Activated CD4-positive, alpha-beta T cell treated with anti-CD3 and anti-CD28 coated beads, Interleukin-10, Interleukin-2, amounts not matched to agents 100 ng/mL and 50 ng/mL, durations not matched to agents 16 hours and 8 hours (primary cell): Measurements from ENCODE around the gene SPOCD1.

Source experiments
- DNase-seq: peaks from one replicate; pipeline ENCODE4 v3.0.0-alpha.2; 2020

The SPOCD1 gene

DNA sequence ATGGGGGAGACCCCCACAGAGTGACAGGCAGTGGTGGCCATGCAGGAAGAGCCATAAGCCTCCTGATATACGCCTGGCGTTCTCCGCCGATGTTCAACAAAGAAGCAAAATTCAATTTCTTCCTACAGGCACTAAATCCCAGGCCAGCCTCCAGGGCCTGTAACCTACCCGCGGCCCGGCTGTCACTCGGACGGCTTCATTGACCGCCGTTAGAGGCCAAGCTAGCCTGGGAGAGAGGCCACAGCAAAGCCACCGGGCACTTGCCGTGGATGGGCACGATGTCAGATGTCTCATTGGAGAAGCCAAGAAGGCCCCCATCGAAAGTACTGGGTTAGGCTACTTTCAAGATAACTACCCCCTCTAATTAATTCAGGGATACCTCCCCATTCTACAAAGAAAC, 61.4 kb downstream of the SPOCD1 start:
- DNase-seq: no peak

DNA sequence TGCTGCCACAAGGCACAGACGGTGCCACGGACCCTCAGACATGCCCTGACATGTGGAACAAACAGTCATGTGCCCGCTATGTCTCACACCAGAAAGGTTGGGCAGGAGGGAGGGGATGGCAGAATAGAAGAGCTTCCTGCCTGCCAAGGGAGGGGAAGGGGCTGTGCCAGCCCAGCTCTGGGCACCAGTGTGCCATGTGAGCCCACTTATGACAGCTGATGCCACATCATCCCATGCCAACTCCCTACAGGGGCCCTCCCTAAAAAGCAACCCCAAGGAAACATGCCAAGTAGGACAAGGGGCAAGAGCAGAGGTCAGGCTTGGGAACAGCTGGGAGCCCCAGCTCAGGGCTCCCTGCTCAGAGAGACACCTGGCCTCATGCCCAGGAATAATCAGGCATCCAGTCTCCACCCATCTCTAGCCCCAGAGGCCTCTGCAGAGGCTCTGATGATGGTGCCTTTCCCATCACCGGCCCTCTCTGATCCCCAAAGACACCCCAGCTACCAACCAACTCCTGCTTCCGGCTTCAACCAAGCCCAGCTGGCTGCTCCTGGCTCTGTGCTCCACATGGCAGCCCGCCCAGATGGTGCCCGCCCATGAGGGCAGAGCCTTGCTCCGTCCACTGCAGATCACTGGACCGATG, 62.0 kb downstream of the SPOCD1 start:
- DNase-seq: no peak

DNA sequence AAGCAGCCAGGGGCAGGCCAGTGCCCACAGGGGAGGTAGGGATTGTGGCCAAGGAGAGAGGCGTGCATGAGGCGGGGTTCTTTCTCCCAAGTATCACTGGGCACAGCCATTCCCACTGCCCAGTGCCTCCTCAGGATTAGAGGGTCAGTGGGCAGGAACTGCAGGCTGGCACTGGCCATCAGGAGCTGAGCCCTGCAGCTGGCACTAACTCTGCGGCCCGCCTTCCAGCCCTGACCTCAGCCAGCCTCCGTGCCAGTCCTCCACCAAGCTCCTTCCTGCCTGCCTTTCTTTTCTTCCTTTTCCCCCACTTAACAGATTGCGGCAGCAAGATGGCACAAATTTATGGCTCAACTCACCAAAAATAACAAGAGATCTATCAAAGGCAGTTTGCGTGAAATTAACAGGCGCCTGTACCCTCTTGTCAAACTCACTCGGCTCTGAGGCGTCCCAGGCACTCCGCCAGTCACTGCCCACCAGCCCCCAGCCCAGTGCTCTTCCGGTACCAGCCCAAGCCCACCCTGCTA, 62.8 kb downstream of the SPOCD1 start:
- DNase-seq: no peak

DNA sequence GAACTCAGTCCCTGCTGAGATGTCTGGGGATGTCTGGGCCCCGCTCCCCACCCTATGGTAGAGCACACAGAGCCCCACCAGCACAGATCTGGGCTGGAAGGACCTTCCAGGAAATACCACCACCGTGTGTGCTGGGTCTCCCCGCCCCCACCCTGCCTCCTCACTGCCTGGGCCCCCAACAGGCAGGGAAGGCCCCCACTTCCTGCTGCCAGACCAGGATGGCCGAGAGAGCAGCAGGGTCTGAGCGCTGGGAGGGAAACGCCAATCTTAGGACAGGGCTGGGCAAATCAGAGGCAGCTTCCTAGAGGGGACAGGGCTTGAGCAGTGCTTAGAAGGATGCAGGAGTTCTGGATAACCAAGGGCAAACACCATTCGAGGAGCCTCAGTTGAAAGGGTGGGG, 63.6 kb downstream of the SPOCD1 start:
- DNase-seq: no peak

DNA sequence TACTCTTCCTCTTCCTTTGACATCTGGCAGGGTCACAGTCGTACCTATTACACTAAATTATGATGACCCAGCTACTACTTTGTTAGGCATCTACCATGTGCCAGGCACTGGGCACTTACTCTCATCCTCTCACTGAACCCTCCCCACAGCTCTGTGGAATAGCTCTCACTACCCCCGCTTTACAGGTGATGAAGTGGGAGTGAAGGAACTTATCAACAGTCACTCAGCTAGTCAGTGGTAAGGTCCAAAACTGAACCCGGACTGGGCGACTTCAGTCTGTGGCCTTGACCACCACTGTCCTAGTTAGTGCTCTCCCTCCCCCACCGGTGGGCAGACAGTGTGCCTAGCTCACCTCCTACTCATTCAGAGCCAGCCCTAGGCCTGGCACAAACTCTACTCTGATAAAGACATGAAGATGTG, 64.0 kb downstream of the SPOCD1 start:
- no peak for DNase-seq

DNA sequence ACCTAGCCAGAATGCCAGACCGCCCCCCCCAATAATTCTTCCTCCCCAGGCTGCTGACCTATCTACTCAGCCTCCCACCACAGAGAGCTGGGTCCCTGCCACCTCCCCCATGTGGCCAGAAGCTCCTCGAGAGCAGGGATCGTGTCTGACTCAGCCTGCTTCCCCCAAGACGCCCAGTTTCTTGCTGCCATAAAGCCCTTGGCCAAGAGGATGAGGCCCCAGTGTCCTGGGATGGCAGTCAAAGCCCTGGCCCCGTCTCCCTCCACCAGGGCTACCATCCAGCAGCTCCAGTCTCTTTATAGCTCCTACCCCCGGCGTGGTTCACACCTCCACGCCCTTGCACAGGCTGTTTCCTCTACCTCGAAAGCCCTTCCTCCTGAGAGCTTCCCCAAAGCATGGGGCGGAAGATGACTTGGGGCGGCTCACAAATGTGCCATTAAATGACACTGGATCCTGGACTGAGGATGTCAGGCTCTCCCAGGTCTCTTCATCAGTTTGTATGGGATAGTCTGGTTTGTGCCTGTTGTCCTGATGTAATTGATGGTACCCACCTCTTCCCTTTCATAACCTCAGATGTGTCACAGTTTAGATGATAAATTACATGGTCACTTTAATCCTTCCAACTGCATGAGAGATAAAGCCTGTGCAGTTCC, 64.8 kb downstream of the SPOCD1 start:
- peak; percentile 15 for DNase-seq

DNA sequence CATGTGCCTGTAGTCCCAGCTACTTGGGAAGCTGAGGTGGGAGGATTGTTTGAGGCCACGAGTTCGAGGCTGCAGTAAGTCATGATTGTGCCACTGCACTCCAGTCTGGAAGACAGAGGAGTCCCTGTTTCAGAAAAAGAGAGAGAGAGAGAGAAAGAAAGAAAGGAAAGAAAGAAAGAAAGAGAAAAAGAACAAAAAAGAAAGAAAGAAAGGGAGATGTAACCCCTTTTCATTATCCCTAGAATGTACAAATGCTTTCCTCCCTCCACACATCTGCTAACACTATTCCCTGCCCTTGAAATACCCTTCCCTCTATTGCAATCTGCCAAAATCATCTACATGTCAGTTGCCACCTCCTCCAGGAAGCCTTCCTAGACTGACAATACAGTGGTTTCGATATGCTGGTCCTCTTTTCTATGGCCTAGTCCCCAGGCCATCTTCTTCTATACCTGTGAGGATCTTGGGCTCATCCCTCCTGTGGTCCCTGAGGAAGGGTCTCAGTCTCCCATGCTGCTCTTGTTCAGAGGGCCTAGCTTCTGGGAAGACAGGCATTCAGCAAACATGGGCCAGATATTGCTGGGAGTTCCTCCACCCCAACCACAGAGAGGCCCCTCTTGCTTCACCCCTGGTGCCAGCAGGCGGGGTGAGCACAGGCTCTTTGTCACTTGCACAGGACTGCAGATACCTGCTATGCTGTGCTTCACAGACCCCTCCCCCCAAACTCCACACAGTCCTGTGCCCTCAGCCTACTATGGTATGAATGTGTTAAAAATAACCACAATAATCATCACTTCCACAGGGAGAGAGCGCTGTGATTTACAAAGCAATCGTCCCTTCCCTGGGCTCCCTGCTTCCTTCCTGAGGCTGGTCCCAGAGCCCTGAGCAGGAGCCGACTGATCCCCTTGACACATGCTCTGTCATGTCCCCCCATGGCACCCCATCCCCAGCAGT, 65.8 kb downstream of the SPOCD1 start:
- DNase-seq: no peak

DNA sequence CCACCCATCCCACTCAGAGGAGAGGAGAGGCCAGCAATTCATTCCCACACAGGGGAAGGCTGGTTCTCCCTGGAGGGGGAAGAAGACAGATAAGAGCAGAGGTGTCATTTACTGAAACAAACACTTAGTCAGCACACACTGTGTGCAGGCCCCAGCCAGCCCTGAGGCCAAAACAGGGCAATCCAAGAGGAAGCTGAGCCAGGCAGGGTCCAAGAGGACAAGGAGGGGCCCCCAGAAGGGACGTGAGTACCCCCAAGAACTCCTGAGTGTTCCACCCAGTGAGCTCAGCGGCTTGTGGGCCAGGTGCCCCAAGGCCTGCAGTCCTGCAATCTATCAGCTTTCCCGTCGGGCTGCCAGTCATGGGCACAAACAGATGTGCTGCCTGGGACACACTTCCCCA, 67.5 kb downstream of the SPOCD1 start:
- no peak for DNase-seq

DNA sequence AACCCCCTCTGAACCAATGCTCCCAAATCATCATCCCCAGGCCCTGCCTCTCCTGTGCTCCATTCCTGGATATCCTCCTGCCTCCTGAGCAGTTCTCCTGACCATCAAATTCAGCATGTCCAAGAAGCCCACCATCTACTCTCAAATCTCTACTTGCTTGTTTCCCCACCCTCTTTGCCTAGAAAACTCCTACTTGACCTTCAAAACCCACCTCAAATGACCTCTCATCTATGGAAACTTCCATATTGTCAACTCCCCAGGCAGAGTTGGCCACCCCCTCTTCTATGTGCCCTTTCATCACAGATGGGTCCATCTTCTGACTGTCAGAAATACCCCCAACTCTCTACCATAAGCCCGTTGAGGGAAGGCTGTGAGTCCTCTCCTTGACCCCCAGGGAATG, 68.5 kb downstream of the SPOCD1 start:
- DNase-seq: no peak

DNA sequence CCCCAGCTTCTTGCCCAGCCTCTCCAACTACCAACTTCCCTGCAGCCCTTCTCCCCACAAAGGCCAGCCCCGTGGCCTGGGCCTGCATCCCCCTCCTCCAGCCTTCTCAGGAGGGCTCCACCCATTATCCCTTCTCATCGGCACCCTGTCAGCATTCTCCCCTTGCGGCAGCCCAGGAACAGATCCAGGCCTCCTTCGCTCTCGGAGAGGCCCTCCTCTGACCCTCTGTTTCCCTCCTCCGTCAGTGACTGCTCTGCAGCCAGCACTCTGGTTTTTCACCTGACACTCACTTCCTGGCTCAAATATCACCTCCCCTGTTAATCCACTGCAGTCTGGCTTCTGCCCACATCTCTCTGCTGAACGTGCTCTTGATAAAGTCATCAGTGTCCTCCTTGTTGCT, 69.1 kb downstream of the SPOCD1 start:
- DNase-seq: no peak

DNA sequence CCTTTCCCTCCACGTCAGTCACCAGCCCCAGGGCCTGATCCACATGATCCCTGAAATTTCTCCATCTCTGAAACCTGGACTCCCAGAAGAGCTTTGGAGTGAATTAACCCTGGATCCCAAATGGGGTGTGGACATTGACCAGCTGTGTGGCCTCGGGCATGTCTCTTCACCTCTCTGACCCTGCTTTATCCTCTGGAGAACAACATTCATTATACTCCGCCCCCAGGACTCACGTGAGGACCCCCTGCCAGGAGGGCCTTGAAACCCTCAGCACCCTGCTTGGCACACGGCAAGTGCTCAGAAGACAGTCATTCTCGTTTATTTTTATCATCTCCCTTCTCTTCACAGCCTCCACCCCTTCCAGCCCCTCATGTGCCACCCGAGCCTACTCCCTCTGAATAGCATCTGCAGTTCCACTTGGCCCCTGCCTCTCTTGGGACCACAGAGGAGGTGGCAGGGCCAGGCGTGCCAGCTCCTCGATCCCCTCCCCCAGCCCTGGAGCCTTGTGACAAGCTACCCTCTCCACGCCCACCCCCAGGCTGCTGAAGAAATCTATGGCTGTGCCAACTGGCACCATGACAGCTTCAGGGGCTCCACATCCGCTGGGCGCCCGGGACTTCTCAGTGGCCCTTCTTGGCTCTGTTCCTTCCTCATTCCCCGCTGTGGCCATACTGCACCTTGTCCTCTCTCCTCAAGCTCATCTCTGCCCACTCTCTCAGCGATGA, 69.7 kb downstream of the SPOCD1 start:
- DNase-seq: no peak

DNA sequence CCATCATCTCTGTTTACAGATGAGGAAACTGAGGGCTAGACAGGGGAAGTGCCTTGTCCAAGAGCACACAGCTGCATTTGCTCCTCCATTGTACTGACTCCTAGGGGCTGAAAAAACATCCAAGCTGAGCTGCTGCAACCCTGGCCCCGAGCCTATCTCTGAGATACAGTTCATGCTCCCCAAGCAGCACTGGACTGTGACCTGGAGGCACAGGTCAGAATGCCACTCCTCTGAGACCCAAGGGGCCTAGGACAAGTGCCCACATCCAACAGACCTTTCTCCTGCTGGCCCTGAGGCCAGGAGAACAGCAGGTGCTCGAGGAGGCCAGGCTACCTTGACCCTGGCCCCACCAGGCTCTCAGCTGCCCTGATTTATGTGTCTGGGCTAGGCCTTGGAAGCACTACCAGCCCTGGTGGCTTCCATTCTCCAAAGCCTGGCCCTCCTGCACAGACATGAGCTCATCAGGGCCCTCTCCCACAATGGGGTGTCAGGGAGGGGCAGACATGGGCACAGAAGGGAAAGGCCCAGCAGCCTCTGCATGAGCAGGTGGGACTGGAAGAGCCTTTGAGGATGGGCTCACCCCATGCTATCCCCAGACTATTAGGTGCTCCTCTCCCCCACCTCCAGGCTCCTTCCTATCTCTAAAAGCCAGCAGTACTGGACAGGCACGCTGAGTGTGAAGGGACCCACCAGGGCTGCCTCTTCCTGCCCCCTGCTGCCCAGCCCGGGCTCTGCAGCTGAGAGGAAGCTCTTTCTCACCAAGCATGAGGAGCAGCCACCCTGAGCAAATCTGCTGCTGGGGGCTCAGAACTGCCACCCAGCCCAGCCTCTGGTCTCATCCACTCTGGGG, 70.5 kb downstream of the SPOCD1 start:
- peak; percentile 64 for DNase-seq

DNA sequence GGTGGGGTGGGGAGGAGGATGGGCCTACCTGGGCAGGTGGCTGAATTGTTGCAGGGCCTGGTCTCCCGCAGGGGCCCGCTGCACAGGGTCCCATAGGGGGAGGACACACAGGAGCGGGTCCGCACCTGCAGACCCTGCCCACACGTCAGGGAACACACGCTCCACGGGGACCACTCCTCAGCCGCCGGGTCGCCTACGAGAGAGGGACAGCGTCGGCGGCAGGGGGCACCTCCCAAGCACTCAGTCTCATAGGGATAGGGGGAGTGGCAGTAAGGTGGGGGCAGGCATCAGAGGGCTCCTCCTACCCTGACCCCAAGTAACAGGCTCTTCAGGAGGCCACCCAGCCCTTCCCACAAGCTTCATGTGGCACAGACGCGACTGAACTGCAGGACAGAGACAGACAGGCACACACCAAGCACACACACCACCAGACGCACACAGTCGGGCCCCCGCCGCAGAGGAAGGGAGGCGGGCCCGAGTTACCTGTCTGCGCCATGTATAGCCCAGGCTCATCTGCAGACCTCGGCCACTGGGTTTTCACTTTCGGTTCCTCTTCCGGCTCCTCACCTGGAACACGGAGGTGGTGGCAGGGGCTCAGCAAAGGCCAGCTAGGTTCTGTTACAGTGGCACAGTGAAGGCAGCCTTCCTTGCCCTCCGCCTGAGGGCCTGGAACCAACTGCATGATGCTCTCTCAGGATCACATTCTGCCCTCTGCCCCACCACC, 71.5 kb downstream of the SPOCD1 start:
- DNase-seq: no peak

DNA sequence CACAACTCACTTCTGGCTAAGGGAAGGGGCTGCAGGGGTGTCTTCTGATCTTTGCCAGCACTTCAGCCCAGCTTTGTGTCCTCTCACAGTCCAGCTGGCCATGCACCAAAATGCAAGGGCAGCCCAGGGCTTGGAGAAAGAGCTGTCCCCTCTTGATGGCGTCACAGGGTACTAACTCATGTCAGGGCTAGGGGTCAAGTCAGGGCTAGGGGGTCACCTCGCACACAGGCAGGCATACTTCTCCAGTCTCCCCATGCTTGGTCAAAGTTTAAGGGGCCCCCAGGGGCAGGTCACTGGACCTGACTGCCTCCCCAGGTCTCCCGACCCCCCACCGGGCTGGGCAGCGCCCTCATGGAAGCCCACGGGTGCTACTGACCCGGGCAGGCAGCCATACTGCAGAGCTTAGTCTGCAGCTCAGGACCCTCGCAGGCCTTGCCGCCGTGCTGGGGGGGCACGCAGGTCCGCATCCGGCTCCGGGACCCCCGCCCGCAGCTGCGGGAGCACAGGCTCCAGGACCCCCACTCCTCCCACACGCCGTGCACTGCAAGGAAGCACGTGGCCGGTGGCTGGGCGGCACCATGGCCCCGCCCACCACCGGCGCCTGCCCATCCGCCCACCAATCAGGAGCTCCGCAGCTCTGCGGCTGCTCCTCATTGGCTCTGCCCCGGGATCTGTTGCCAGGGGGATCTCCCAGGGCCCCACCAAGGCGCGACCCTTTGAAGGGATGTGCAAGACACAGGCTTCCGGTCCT, 73.2 kb downstream of the SPOCD1 start:
- DNase-seq: no peak
